ENCODE data around the gene SCLT1.

Gene SCLT1

GRCh38 chr4:128954941-128955340 is 138.4 kb downstream of the SCLT1 start:
- Histone ChIP-seq H3K9ac (ENCODE audit: low read depth, low read length, poor library complexity, severe bottlenecking) (no peak overlapping the region), H3K27me3 (ENCODE audit: insufficient read depth, low read length, poor library complexity, severe bottlenecking) (no peaks in the 10 kb centered on the region), H3K4me3 (ENCODE audit: low read length, poor library complexity, severe bottlenecking) (no peak overlapping the region), H3K79me2 (ENCODE audit: insufficient read depth, low read length) (no peaks in the 10 kb centered on the region), H2AFZ (ENCODE audit: low read length) (no peak overlapping the region), H3K9me3 (ENCODE audit: insufficient read depth, low read depth, low read length) (no peaks in the 10 kb centered on the region), H3K4me2 (ENCODE audit: low read depth, low read length, poor library complexity, severe bottlenecking) (no peak overlapping the region), H3F3A (ENCODE audit: low read depth) (no peaks in the 10 kb centered on the region), H4K20me1 (ENCODE audit: insufficient read depth, low read length, poor library complexity, severe bottlenecking) (no peaks in the 10 kb centered on the region), H3K36me3 (ENCODE audit: insufficient read depth, low read length) (peaks cover 8% of the 10 kb centered on the region; the same call in 1 of the 2 replicates), H3K4me1 (ENCODE audit: insufficient read depth, low read length, poor library complexity, severe bottlenecking) (no peaks in the 10 kb centered on the region), H3K9me2 (replicated peaks; ENCODE audit: low read depth, low read length) (no peaks in the 10 kb centered on the region)
- no peak for TF ChIP-seq EZH2phosphoT487 (IDR thresholded peaks at IDR 0.05; ENCODE audit: borderline replicate concordance)
- TF ChIP-seq CTCF (conservative IDR thresholded peaks at IDR 0.05; ENCODE audit: low read length) = no peak

- no peak for TF ChIP-seq CTCF (conservative IDR thresholded peaks at IDR 0.05; ENCODE audit: low read length)
- no peak for TF ChIP-seq EZH2phosphoT487 (IDR thresholded peaks at IDR 0.05; ENCODE audit: borderline replicate concordance)
- Histone ChIP-seq H2AFZ (ENCODE audit: low read length) (no peak overlapping the region), H3K4me3 (ENCODE audit: low read length, poor library complexity, severe bottlenecking) (no peak overlapping the region), H3K4me2 (ENCODE audit: low read depth, low read length, poor library complexity, severe bottlenecking) (no peak overlapping the region), H3K36me3 (ENCODE audit: insufficient read depth, low read length) (peaks cover 7% of the 10 kb centered on the region; the same call in 1 of the 2 replicates), H3K27me3 (ENCODE audit: insufficient read depth, low read length, poor library complexity, severe bottlenecking) (no peaks in the 10 kb centered on the region), H3K9me2 (replicated peaks; ENCODE audit: low read depth, low read length) (no peaks in the 10 kb centered on the region), H3K9ac (ENCODE audit: low read depth, low read length, poor library complexity, severe bottlenecking) (no peak overlapping the region), H3K79me2 (ENCODE audit: insufficient read depth, low read length) (no peaks in the 10 kb centered on the region), H3F3A (ENCODE audit: low read depth) (no peaks in the 10 kb centered on the region), H3K4me1 (ENCODE audit: insufficient read depth, low read length, poor library complexity, severe bottlenecking) (no peaks in the 10 kb centered on the region), H3K9me3 (ENCODE audit: insufficient read depth, low read depth, low read length) (no peaks in the 10 kb centered on the region), H4K20me1 (ENCODE audit: insufficient read depth, low read length, poor library complexity, severe bottlenecking) (no peaks in the 10 kb centered on the region)
Observed at GRCh38 chr4:128951316-128951715, 142.0 kb downstream of the SCLT1 start.

- no peaks in the 10 kb centered on the region for H3F3A ChIP-seq (ENCODE audit: low read depth)
- no peaks in the 10 kb centered on the region for H3K79me2 ChIP-seq (ENCODE audit: insufficient read depth, low read length)
- no peaks in the 10 kb centered on the region for H3K9me3 ChIP-seq (ENCODE audit: insufficient read depth, low read depth, low read length)
- H3K4me1 ChIP-seq (ENCODE audit: insufficient read depth, low read length, poor library complexity, severe bottlenecking) = no peaks in the 10 kb centered on the region
- H3K27me3 ChIP-seq (ENCODE audit: insufficient read depth, low read length, poor library complexity, severe bottlenecking) = no peaks in the 10 kb centered on the region
- TF ChIP-seq EZH2phosphoT487 (IDR thresholded peaks at IDR 0.05; ENCODE audit: borderline replicate concordance) (no peak), CTCF (conservative IDR thresholded peaks at IDR 0.05; ENCODE audit: low read length) (no peak)
- H4K20me1 ChIP-seq (ENCODE audit: insufficient read depth, low read length, poor library complexity, severe bottlenecking) = no peaks in the 10 kb centered on the region
- no peaks in the 10 kb centered on the region for H3K9me2 ChIP-seq (replicated peaks; ENCODE audit: low read depth, low read length)
- H3K9ac ChIP-seq (ENCODE audit: low read depth, low read length, poor library complexity, severe bottlenecking) = no peak overlapping the region
- no peak overlapping the region for H2AFZ ChIP-seq (ENCODE audit: low read length)
- H3K36me3 ChIP-seq (ENCODE audit: insufficient read depth, low read length) = peaks cover 9% of the 10 kb centered on the region; the same call in 1 of the 2 replicates
- H3K4me3 ChIP-seq (ENCODE audit: low read length, poor library complexity, severe bottlenecking) = no peak overlapping the region
- no peak overlapping the region for H3K4me2 ChIP-seq (ENCODE audit: low read depth, low read length, poor library complexity, severe bottlenecking)
Observed at GRCh38 chr4:128950796-128951195, 142.5 kb downstream of the SCLT1 start.

All from Loucy (cell line).